Measurements from ENCODE around the gene GLUL.

The GLUL gene

GRCh38 chr1:182426442-182427430, 35.1 kb upstream of the GLUL start:
- no peak for DNase-seq (ENCODE audit: low read depth)
- no peak for TF ChIP-seq CTCF (IDR thresholded peaks at IDR 0.05; ENCODE audit: control insufficient read depth, insufficient read depth, low read depth, low read length, missing control alignments)
- H3K4me3 ChIP-seq (ENCODE audit: control insufficient read depth, low read depth, low read length) = no peak overlapping the region

GRCh38 chr1:182415789-182416188, 24.2 kb upstream of the GLUL start:
- no peak for DNase-seq (ENCODE audit: low read depth)
- no peak for TF ChIP-seq CTCF (IDR thresholded peaks at IDR 0.05; ENCODE audit: control insufficient read depth, insufficient read depth, low read depth, low read length, missing control alignments)
- no peak overlapping the region for H3K4me3 ChIP-seq (ENCODE audit: control insufficient read depth, low read depth, low read length)

- H3K4me3 ChIP-seq (ENCODE audit: control insufficient read depth, low read depth, low read length) = no peak overlapping the region
- DNase-seq (ENCODE audit: low read depth) = no peak
- no peak for TF ChIP-seq CTCF (IDR thresholded peaks at IDR 0.05; ENCODE audit: control insufficient read depth, insufficient read depth, low read depth, low read length, missing control alignments)
Measured at GRCh38 chr1:182413969-182414368, 22.4 kb upstream of the GLUL start.

- no peak for DNase-seq (ENCODE audit: low read depth)
- H3K4me3 ChIP-seq (ENCODE audit: control insufficient read depth, low read depth, low read length) = no peak overlapping the region
- TF ChIP-seq CTCF (IDR thresholded peaks at IDR 0.05; ENCODE audit: control insufficient read depth, insufficient read depth, low read depth, low read length, missing control alignments) = no peak
Measured at GRCh38 chr1:182413486-182413885, 21.9 kb upstream of the GLUL start.

GRCh38 chr1:182410620-182411273, 19.2 kb upstream of the GLUL start:
- no peak for DNase-seq (ENCODE audit: low read depth)
- no peak overlapping the region for H3K4me3 ChIP-seq (ENCODE audit: control insufficient read depth, low read depth, low read length)
- no peak for TF ChIP-seq CTCF (IDR thresholded peaks at IDR 0.05; ENCODE audit: control insufficient read depth, insufficient read depth, low read depth, low read length, missing control alignments)

- no peak overlapping the region for H3K4me3 ChIP-seq (ENCODE audit: control insufficient read depth, low read depth, low read length)
- TF ChIP-seq CTCF (IDR thresholded peaks at IDR 0.05; ENCODE audit: control insufficient read depth, insufficient read depth, low read depth, low read length, missing control alignments) = no peak
- DNase-seq (ENCODE audit: low read depth) = no peak
Measured at GRCh38 chr1:182410138-182410537, 18.5 kb upstream of the GLUL start.
